H9 (cell line): ENCODE results near the gene OGG1. TPM values are rescaled to one million over a fixed set of nuclear protein-coding genes. Genes with fewer than 3 reads are reported as not detected.

Experiments
- DNase-seq: peaks from one replicate; pipeline ENCODE4 v3.0.0-alpha.2; 2017
- H2AFZ ChIP-seq: one replicate; pipeline ENCODE4 v1.6.1; 2013; ENCODE audit warnings: mild to moderate bottlenecking, low read length, control low read depth, moderate library complexity
- H2AK5ac ChIP-seq: 2 replicates; pipeline ENCODE4 v1.6.1; 2013; ENCODE audit warnings: low read length, control low read depth, mixed read lengths; ENCODE audit not compliant: insufficient read length
- H2BK120ac ChIP-seq: one replicate; pipeline ENCODE4 v1.6.1; 2013; ENCODE audit warnings: low read depth, mild to moderate bottlenecking, low read length, control low read depth, inconsistent platforms; ENCODE audit not compliant: poor library complexity, severe bottlenecking
- H2BK12ac ChIP-seq: 2 replicates; pipeline ENCODE4 v1.6.1; 2013; ENCODE audit warnings: low read length, control low read depth, mixed read lengths, low read depth; ENCODE audit not compliant: insufficient read length
- H2BK15ac ChIP-seq: 2 replicates; pipeline ENCODE4 v1.6.1; 2013; ENCODE audit warnings: low read depth, low read length, control low read depth
- H2BK20ac ChIP-seq: one replicate; pipeline ENCODE4 v1.6.1; 2013; ENCODE audit warnings: low read depth, mild to moderate bottlenecking, low read length, control low read depth, inconsistent platforms; ENCODE audit not compliant: poor library complexity, severe bottlenecking
- H2BK5ac ChIP-seq: 2 replicates; pipeline ENCODE4 v1.6.1; 2013; ENCODE audit warnings: low read length, control low read depth, mixed read lengths; ENCODE audit not compliant: insufficient read length
- H3K14ac ChIP-seq: 2 replicates; pipeline ENCODE4 v1.6.1; 2013; ENCODE audit warnings: low read length, control low read depth; ENCODE audit not compliant: insufficient read depth
- H3K18ac ChIP-seq: 2 replicates; pipeline ENCODE4 v1.6.1; 2013; ENCODE audit warnings: low read depth, mild to moderate bottlenecking, mixed read lengths, low read length, control low read depth; ENCODE audit not compliant: insufficient read length
- H3K23ac ChIP-seq: 2 replicates; pipeline ENCODE4 v1.6.1; 2013; ENCODE audit warnings: low read length, control low read depth, mixed read lengths, low read depth; ENCODE audit not compliant: insufficient read length
- H3K23me2 ChIP-seq: 2 replicates; pipeline ENCODE4 v1.6.1; 2013; ENCODE audit warnings: low read depth, mild to moderate bottlenecking, mixed read lengths, low read length, control low read depth; ENCODE audit not compliant: insufficient read length, poor library complexity, severe bottlenecking
- H3K27ac ChIP-seq: 2 replicates; pipeline ENCODE4 v1.5.1; 2013; ENCODE audit warnings: low read length, control low read depth, mixed read lengths, low read depth; ENCODE audit not compliant: insufficient read length
- H3K27me3 ChIP-seq: 2 replicates; pipeline ENCODE4 v1.6.1; 2013; ENCODE audit warnings: low read length, control low read depth, inconsistent platforms; ENCODE audit not compliant: insufficient read depth
- H3K4ac ChIP-seq: 2 replicates; pipeline ENCODE4 v1.6.1; 2013; ENCODE audit warnings: low read depth, mild to moderate bottlenecking, control low read depth, inconsistent platforms, low read length, moderate library complexity
- H3K4me1 ChIP-seq: 2 replicates; pipeline ENCODE4 v1.6.1; 2013; ENCODE audit warnings: low read length, control low read depth, inconsistent platforms; ENCODE audit not compliant: insufficient read depth
- H3K4me2 ChIP-seq: 2 replicates; pipeline ENCODE4 v1.6.1; 2013; ENCODE audit warnings: low read length, control low read depth, mixed read lengths; ENCODE audit not compliant: insufficient read length, insufficient read depth
- H3K56ac ChIP-seq: 2 replicates; pipeline ENCODE4 v1.6.1; 2013; ENCODE audit warnings: low read depth, mild to moderate bottlenecking, mixed read lengths, low read length, control low read depth; ENCODE audit not compliant: insufficient read length
- H3K79me1 ChIP-seq: 2 replicates; pipeline ENCODE4 v1.6.1; 2013; ENCODE audit warnings: low read depth, mild to moderate bottlenecking, moderate library complexity, low read length, control low read depth, inconsistent platforms; ENCODE audit not compliant: insufficient read depth, poor library complexity, severe bottlenecking
- H3K79me2 ChIP-seq: 2 replicates; pipeline ENCODE4 v1.6.1; 2013; ENCODE audit warnings: low read length, control low read depth, inconsistent platforms; ENCODE audit not compliant: insufficient read depth
- H3K9ac ChIP-seq: 2 replicates; pipeline ENCODE4 v1.6.1; 2013; ENCODE audit warnings: low read length, control low read depth, mixed read lengths; ENCODE audit not compliant: insufficient read length; ENCODE audit errors: extremely low read depth
- H3K9me3 ChIP-seq: one replicate; pipeline ENCODE4 v1.6.1; 2013; ENCODE audit warnings: low read depth, low read length, inconsistent platforms; ENCODE audit not compliant: control insufficient read depth
- H3T11ph ChIP-seq: one replicate; pipeline ENCODE4 v1.6.1; 2013; ENCODE audit warnings: mild to moderate bottlenecking, low read length, control low read depth, inconsistent platforms
- H4K20me1 ChIP-seq: one replicate; pipeline ENCODE4 v1.6.1; 2013; ENCODE audit not compliant: control insufficient read depth, insufficient read length, insufficient read depth
- H4K5ac ChIP-seq: 2 replicates; pipeline ENCODE4 v1.6.1; 2013; ENCODE audit warnings: low read depth, mild to moderate bottlenecking, mixed read lengths, low read length, control low read depth; ENCODE audit not compliant: insufficient read length
- H4K8ac ChIP-seq: replicated peaks from 2 replicates; pipeline ENCODE4 v1.6.1; 2013; ENCODE audit warnings: low read length, control low read depth, mixed read lengths, low read depth; ENCODE audit not compliant: insufficient read length
- H4K91ac ChIP-seq: 2 replicates; pipeline ENCODE4 v1.6.1; 2013; ENCODE audit warnings: low read depth, mild to moderate bottlenecking, moderate library complexity, mixed read lengths, low read length, control low read depth; ENCODE audit not compliant: insufficient read length
- H3K27ac Mint-ChIP-seq, 3 experiments: 2 replicates in 2 of 3; 3 replicates in 1 of 3; pipeline ENCODE4 v1.8.0; 2020 to 2021; ENCODE audit warnings: mixed read lengths in 3 of 3, mild to moderate bottlenecking in 1 of 3, moderate library complexity in 1 of 3
- H3K27me3 Mint-ChIP-seq: 2 replicates; pipeline ENCODE4 v1.8.0; 2021; ENCODE audit warnings: low read depth, mild to moderate bottlenecking, moderate library complexity, mixed read lengths
- H3K36me3 Mint-ChIP-seq, 3 experiments: 2 replicates in 2 of 3; 3 replicates in 1 of 3; pipeline ENCODE4 v1.8.0; 2020 to 2021; ENCODE audit warnings: low read depth in 3 of 3, mixed read lengths in 3 of 3; ENCODE audit not compliant: insufficient read depth in 1 of 3
- H3K4me1 Mint-ChIP-seq, 2 experiments: 2 replicates each; pipeline ENCODE4 v1.8.0; 2020; ENCODE audit warnings: mixed read lengths in 2 of 2
- H3K4me3 Mint-ChIP-seq, 2 experiments: 2 replicates in 1 of 2; 3 replicates in 1 of 2; pipeline ENCODE4 v1.8.0; 2020 to 2021; ENCODE audit warnings: mild to moderate bottlenecking in 2 of 2, mixed read lengths in 2 of 2, moderate library complexity in 1 of 2
- H3K9me3 Mint-ChIP-seq, 2 experiments: 2 replicates in 1 of 2; 3 replicates in 1 of 2; pipeline ENCODE4 v1.8.0; 2020; ENCODE audit warnings: mild to moderate bottlenecking in 2 of 2, mixed read lengths in 2 of 2, moderate library complexity in 1 of 2
- CTCF ChIP-seq: fragments of 200-600 bp; sonication (generic); conservative IDR thresholded peaks from 3 replicates; pipeline ENCODE4 v1.8.0; 2021; ENCODE audit warnings: antibody characterized with exemption, mild to moderate bottlenecking
- WGBS: extraction: QIAGEN DNeasy Blood & Tissue Kit; methylation state at CpG from one replicate; pipeline ENCODE4 v1.1.7; 2013; ENCODE audit warnings: missing lambda C conversion rate, low lambda C conversion rate, mixed read lengths; ENCODE audit not compliant: insufficient read length; ENCODE audit errors: extremely low coverage; 5-methylcytosine and 5-hydroxymethylcytosine counted together
- total RNA-seq: library from RNA; stranded (reverse); gene quantifications from 2 replicates; pipeline ENCODE4 v1.2.1, GENCODE V29; 2021

Gene OGG1
- total RNA-seq, 1 experiment from 2014 or later: 43.4 TPM

- peak overlapping the region in 1 of 3 experiments; percentile 70; a peak in 1 of 7 replicates for H3K27ac Mint-ChIP-seq
- Histone ChIP-seq H3K4ac (no peak overlapping the region), H3K23ac (no peak overlapping the region), H3K27me3 (no peaks in the 10 kb centered on the region; the same call in 1 of the 2 replicates), H2BK12ac (no peak overlapping the region), H3K14ac (no peak overlapping the region), H3K27ac (no peak overlapping the region), H4K8ac (no peak overlapping the region), H3K56ac (no peak overlapping the region), H3T11ph (no peak overlapping the region), H3K4me2 (no peak overlapping the region), H2BK20ac (no peak overlapping the region), H2BK5ac (no peak overlapping the region), H2AFZ (no peak overlapping the region), H2AK5ac (no peak overlapping the region), H3K18ac (no peak overlapping the region), H4K91ac (no peak overlapping the region), H4K5ac (no peak overlapping the region), H3K4me1 (no peaks in the 10 kb centered on the region), H3K79me1 (no peaks in the 10 kb centered on the region), H3K9me3 (no peaks in the 10 kb centered on the region), H3K9ac (no peak overlapping the region), H2BK15ac (no peak overlapping the region), H2BK120ac (no peak overlapping the region), H4K20me1 (no peaks in the 10 kb centered on the region), H3K23me2 (no peaks in the 10 kb centered on the region), H3K79me2 (no peaks in the 10 kb centered on the region)
- peaks cover 5% of the 10 kb centered on the region for H3K27me3 Mint-ChIP-seq
- no peaks in the 10 kb centered on the region for H3K9me3 Mint-ChIP-seq
- TF ChIP-seq CTCF: no peak
- peaks cover 15 to 50% (median 44%) of the 10 kb centered on the region in 3 experiments; a peak in 6 of 7 replicates for H3K36me3 Mint-ChIP-seq
- H3K4me3 Mint-ChIP-seq: no peak overlapping the region
- no CpG with 5 or more reads among the region's 10 CpGs for WGBS
- H3K4me1 Mint-ChIP-seq: peaks cover 7 to 8% of the 10 kb centered on the region in 2 experiments; a peak in 3 of 4 replicates
- DNase-seq: no peak
These were observed 30.7 kb downstream of the OGG1 start for GRCh38 chr3:9780458-9780812.
